HEK293 (cell line): ENCODE measurements around the gene HRH2.

Source experiments
- CTCF ChIA-PET: fragments of 350-600 bp; formaldehyde crosslinking; extraction: SDS; loops from one replicate; lab custom pipeline; 2021; ENCODE audit warnings: antibody characterized with exemption; lab: Yijun Ruan, JAX
- POLR2A ChIA-PET: fragments of 300-600 bp; formaldehyde crosslinking; extraction: SDS; loops from one replicate; lab custom pipeline; 2020; ENCODE audit warnings: antibody characterized with exemption, inconsistent platforms; lab: Yijun Ruan, JAX
- H3K27ac ChIP-seq: fragments of 200-500 bp; sonication (Bioruptor generic); 2 replicates; pipeline ENCODE4 v1.5.1; 2014; ENCODE audit warnings: low read depth, low read length, control low read depth, inconsistent platforms; ENCODE audit errors: extremely low read depth
- H3K36me3 ChIP-seq, 2 experiments: fragments of 200-500 bp in 1 of 2; sonication (Bioruptor generic) in 1 of 2; 1 replicate in 1 of 2; 2 replicates in 1 of 2; pipeline ENCODE4 v1.5.1; 2014 to 2017; ENCODE audit warnings: inconsistent platforms in 2 of 2, low read length in 2 of 2; ENCODE audit not compliant: control insufficient read depth in 2 of 2, insufficient read depth in 1 of 2
- H3K4me1 ChIP-seq: fragments of 200-500 bp; sonication (Bioruptor generic); 2 replicates; pipeline ENCODE4 v1.5.1; 2014; ENCODE audit warnings: mild to moderate bottlenecking, low read length, inconsistent platforms; ENCODE audit not compliant: control insufficient read depth, insufficient read depth
- H3K4me3 ChIP-seq: 2 replicates; pipeline ENCODE4 v1.5.1; 2011; ENCODE audit warnings: low read depth, mild to moderate bottlenecking, control low read depth, low read length, moderate library complexity
- H3K9me3 ChIP-seq: fragments of 200-500 bp; sonication (Bioruptor generic); 2 replicates; pipeline ENCODE4 v1.5.1; 2014; ENCODE audit warnings: low read depth, low read length, inconsistent platforms; ENCODE audit not compliant: control insufficient read depth, insufficient read depth
- BCL11B ChIP-seq: fragments of 450-650 bp; formaldehyde crosslinking; IDR thresholded peaks from 2 replicates; pipeline ENCODE4 v1.5.1; 2016; ENCODE audit warnings: low read depth, missing biosample characterization, missing genetic modification characterization
- GLI4 ChIP-seq: fragments of 450-650 bp; formaldehyde crosslinking; IDR thresholded peaks from 2 replicates; pipeline ENCODE4 v1.5.1; 2016; ENCODE audit warnings: missing biosample characterization, missing genetic modification characterization
- HIC1 ChIP-seq: fragments of 450-650 bp; formaldehyde crosslinking; IDR thresholded peaks from 2 replicates; pipeline ENCODE4 v1.5.1; 2016; ENCODE audit warnings: missing biosample characterization, missing genetic modification characterization
- KLF10 ChIP-seq: fragments of 450-650 bp; IDR thresholded peaks from 2 replicates; pipeline ENCODE4 v1.5.1; 2018; ENCODE audit warnings: missing biosample characterization, mild to moderate bottlenecking, missing genetic modification characterization
- OVOL3 ChIP-seq: fragments of 450-650 bp; formaldehyde crosslinking; IDR thresholded peaks from 2 replicates; pipeline ENCODE4 v1.5.1; 2016; ENCODE audit warnings: missing biosample characterization, missing genetic modification characterization
- PRDM10 ChIP-seq: fragments of 450-650 bp; formaldehyde crosslinking; IDR thresholded peaks from 2 replicates; pipeline ENCODE4 v1.5.1; 2016; ENCODE audit warnings: missing biosample characterization, missing genetic modification characterization
- PRDM4 ChIP-seq: fragments of 450-650 bp; formaldehyde crosslinking; IDR thresholded peaks from 2 replicates; pipeline ENCODE4 v1.5.1; 2017; ENCODE audit warnings: missing biosample characterization, missing genetic modification characterization
- YY1 ChIP-seq: fragments of 450-650 bp; formaldehyde crosslinking; IDR thresholded peaks from 2 replicates; pipeline ENCODE4 v1.5.1; 2018; ENCODE audit warnings: missing biosample characterization, missing genetic modification characterization
- ZBTB1 ChIP-seq: fragments of 450-650 bp; formaldehyde crosslinking; IDR thresholded peaks from 2 replicates; pipeline ENCODE4 v1.5.1; 2016; ENCODE audit warnings: missing biosample characterization, missing genetic modification characterization
- ZNF138 ChIP-seq: fragments of 450-650 bp; formaldehyde crosslinking; IDR thresholded peaks from 2 replicates; pipeline ENCODE4 v1.5.1; 2016; ENCODE audit warnings: missing biosample characterization, missing genetic modification characterization, borderline replicate concordance
- ZNF175 ChIP-seq: fragments of 450-650 bp; formaldehyde crosslinking; IDR thresholded peaks from 2 replicates; pipeline ENCODE4 v1.5.1; 2016; ENCODE audit warnings: missing biosample characterization, missing genetic modification characterization
- ZNF2 ChIP-seq: fragments of 450-650 bp; formaldehyde crosslinking; IDR thresholded peaks from 2 replicates; pipeline ENCODE4 v1.5.1; 2016; ENCODE audit warnings: missing biosample characterization, missing genetic modification characterization
- ZNF24 ChIP-seq: fragments of 450-650 bp; formaldehyde crosslinking; IDR thresholded peaks from 2 replicates; pipeline ENCODE4 v1.5.1; 2016; ENCODE audit warnings: missing biosample characterization, missing genetic modification characterization
- ZNF341 ChIP-seq: fragments of 450-650 bp; formaldehyde crosslinking; IDR thresholded peaks from 2 replicates; pipeline ENCODE4; 2016; ENCODE audit warnings: low read depth, missing biosample characterization, missing genetic modification characterization
- ZNF416 ChIP-seq: fragments of 450-650 bp; formaldehyde crosslinking; IDR thresholded peaks from 2 replicates; pipeline ENCODE4 v1.5.1; 2016; ENCODE audit warnings: missing biosample characterization, missing genetic modification characterization
- ZNF514 ChIP-seq: fragments of 450-650 bp; formaldehyde crosslinking; IDR thresholded peaks from 2 replicates; pipeline ENCODE4 v1.5.1; 2016; ENCODE audit warnings: missing biosample characterization, missing genetic modification characterization
- ZNF658 ChIP-seq: fragments of 450-650 bp; formaldehyde crosslinking; IDR thresholded peaks from 2 replicates; pipeline ENCODE4; 2016; ENCODE audit warnings: missing biosample characterization, missing genetic modification characterization
- ZNF677 ChIP-seq: fragments of 450-650 bp; IDR thresholded peaks from 2 replicates; pipeline ENCODE4 v1.5.0; 2018; ENCODE audit warnings: missing biosample characterization, mild to moderate bottlenecking, missing genetic modification characterization, moderate library complexity
- ZNF707 ChIP-seq: fragments of 450-650 bp; formaldehyde crosslinking; IDR thresholded peaks from 2 replicates; pipeline ENCODE4 v1.5.1; 2016; ENCODE audit warnings: missing biosample characterization, missing genetic modification characterization
- ZSCAN16 ChIP-seq: fragments of 450-650 bp; formaldehyde crosslinking; IDR thresholded peaks from 2 replicates; pipeline ENCODE4 v1.5.1; 2016; ENCODE audit warnings: missing biosample characterization, missing genetic modification characterization
- TF ChIP-seq, protein P1 (sequence below): fragments of 450-650 bp; formaldehyde crosslinking; IDR thresholded peaks from 2 replicates; pipeline ENCODE4 v1.5.1; 2016; ENCODE audit warnings: missing biosample characterization, missing genetic modification characterization

The HRH2 gene

DNA sequence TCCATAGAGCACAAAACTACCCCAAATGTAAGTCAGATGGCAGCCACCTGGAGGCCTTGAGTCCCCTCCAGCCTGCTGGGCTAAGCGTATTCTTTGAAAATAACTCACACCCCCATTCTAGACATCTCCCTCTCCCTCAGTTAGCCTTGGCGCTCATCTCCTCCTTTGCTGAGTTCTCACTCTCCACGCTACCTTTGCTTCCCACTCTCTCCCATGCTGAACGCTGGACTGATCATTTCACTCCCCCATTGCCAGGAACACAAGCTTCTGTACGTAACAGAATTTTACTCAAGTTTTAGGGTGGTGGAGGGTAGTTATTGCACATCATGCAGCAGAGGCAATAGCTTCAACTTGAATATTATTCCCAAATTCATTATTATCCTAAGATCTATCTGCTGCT is 47.5 kb upstream of the HRH2 start:
- POLR2A ChIA-PET: no interaction called here
- H3K4me3 ChIP-seq: no peak overlapping the region
- H3K36me3 ChIP-seq: no peaks in the 10 kb centered on the region
- CTCF ChIA-PET: no interaction called here
- TF ChIP-seq ZNF658 (tag by site-specific recombination): no peak
- TF ChIP-seq OVOL3: no peak
- no peak for TF ChIP-seq ZSCAN16 (tag by site-specific recombination)
- TF ChIP-seq ZNF24: no peak
- no peak for TF ChIP-seq ZNF2
- no peak for TF ChIP-seq GLI4 (tag by site-specific recombination)
- TF ChIP-seq PRDM10: no peak
- no peak for TF ChIP-seq BCL11B (tag by site-specific recombination)
- no peak for TF ChIP-seq KLF10
- TF ChIP-seq, protein P1, sequence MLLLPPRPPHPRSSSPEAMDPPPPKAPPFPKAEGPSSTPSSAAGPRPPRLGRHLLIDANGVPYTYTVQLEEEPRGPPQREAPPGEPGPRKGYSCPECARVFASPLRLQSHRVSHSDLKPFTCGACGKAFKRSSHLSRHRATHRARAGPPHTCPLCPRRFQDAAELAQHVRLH (tag by site-specific recombination): no peak
- TF ChIP-seq HIC1 (tag by site-specific recombination): no peak
- no peak for TF ChIP-seq YY1 (tag by site-specific recombination)
- TF ChIP-seq PRDM4 (tag by site-specific recombination): no peak
- no peaks in the 10 kb centered on the region for H3K9me3 ChIP-seq
- H3K27ac ChIP-seq: no peak overlapping the region
- H3K4me1 ChIP-seq: no peaks in the 10 kb centered on the region

GRCh38 chr5:175610898-175611297 is 47.0 kb upstream of the HRH2 start:
- no peaks in the 10 kb centered on the region for H3K4me1 ChIP-seq
- POLR2A ChIA-PET: no interaction called here
- H3K9me3 ChIP-seq: no peaks in the 10 kb centered on the region
- H3K27ac ChIP-seq: no peak overlapping the region
- TF ChIP-seq ZNF138 (tag by site-specific recombination) (no peak), ZNF707 (tag by site-specific recombination) (no peak), ZNF658 (tag by site-specific recombination) (no peak), ZNF175 (tag by site-specific recombination) (no peak), ZNF677 (tag by site-specific recombination) (no peak), ZNF514 (tag by site-specific recombination) (no peak), ZNF416 (tag by site-specific recombination) (no peak), ZNF341 (tag by site-specific recombination) (no peak), YY1 (tag by site-specific recombination) (no peak), ZBTB1 (tag by site-specific recombination) (no peak)
- H3K36me3 ChIP-seq: no peaks in the 10 kb centered on the region
- H3K4me3 ChIP-seq: no peak overlapping the region
- CTCF ChIA-PET: no interaction called here
